IPS-NIHi7 (cell line): ENCODE results near the gene LIPN.
"Not testable (repeated sequence)": the region's sequence is repeated elsewhere in the genome, so short reads cannot be mapped to it uniquely, and the experiment has no call there.

Experiments
- DNase-seq: peaks from one replicate; pipeline ENCODE4 v3.0.0; 2012; ENCODE audit warnings: mixed read lengths; ENCODE audit errors: extremely low spot score

The LIPN gene

GRCh38 chr10:88759366-88760101, at the start of gene LIPN:
LIPN (plus strand) TSS chr10:88760020; CDS start chr10:88761406, 1,386 bp downstream.
- DNase-seq: no peak

- DNase-seq: no peak
These were observed 44.3 kb upstream of the LIPN start for GRCh38 chr10:88715517-88715916.

GRCh38 chr10:88721392-88721791, 38.4 kb upstream of the LIPN start:
- DNase-seq: no peak

- no peak for DNase-seq
These were observed 34.0 kb upstream of the LIPN start for GRCh38 chr10:88725798-88726197.

GRCh38 chr10:88728107-88728763, 31.6 kb upstream of the LIPN start:
- DNase-seq: peak; percentile 84

- DNase-seq: no peak
These were observed 29.0 kb upstream of the LIPN start for GRCh38 chr10:88730864-88731263.

- DNase-seq: peak; percentile 16
These were observed 28.5 kb upstream of the LIPN start for GRCh38 chr10:88731296-88731695.

GRCh38 chr10:88733215-88733614, 26.6 kb upstream of the LIPN start:
- DNase-seq: no peak

GRCh38 chr10:88735661-88736060, 24.2 kb upstream of the LIPN start:
- no peak for DNase-seq

- DNase-seq: not testable (repeated sequence)
These were observed 17.9 kb upstream of the LIPN start for GRCh38 chr10:88741921-88742320.

- no peak for DNase-seq
These were observed 17.4 kb upstream of the LIPN start for GRCh38 chr10:88742448-88742847.

GRCh38 chr10:88744002-88744401, 15.8 kb upstream of the LIPN start:
- DNase-seq: peak; percentile 13

- DNase-seq: no peak
These were observed 14.2 kb upstream of the LIPN start for GRCh38 chr10:88745633-88746032.

GRCh38 chr10:88754287-88754686, 5.5 kb upstream of the LIPN start:
- no peak for DNase-seq

- DNase-seq: no peak
These were observed 4.1 kb upstream of the LIPN start for GRCh38 chr10:88755753-88756152.

- no peak for DNase-seq
These were observed 3.2 kb upstream of the LIPN start for GRCh38 chr10:88756660-88757059.

- DNase-seq: no peak
These were observed 3.1 kb downstream of the LIPN start for GRCh38 chr10:88762906-88763305.

GRCh38 chr10:88763441-88763840, 3.6 kb downstream of the LIPN start:
- DNase-seq: no peak

- DNase-seq: no peak
These were observed 4.3 kb downstream of the LIPN start for GRCh38 chr10:88764110-88764509.

- DNase-seq: no peak
These were observed 6.0 kb downstream of the LIPN start for GRCh38 chr10:88765816-88766215.

GRCh38 chr10:88769384-88769783, 9.6 kb downstream of the LIPN start:
- DNase-seq: no peak

- DNase-seq: no peak
These were observed 21.4 kb downstream of the LIPN start for GRCh38 chr10:88781206-88781605.

GRCh38 chr10:88782222-88782621, 22.4 kb downstream of the LIPN start:
- no peak for DNase-seq
